Measurements from ENCODE around the gene TAB3. TPM values are rescaled to one million over a fixed set of nuclear protein-coding genes. Genes with fewer than 3 reads are reported as not detected.
"Not testable (repeated sequence)": the region's sequence is repeated elsewhere in the genome, so short reads cannot be mapped to it uniquely, and the experiment has no call there.

Gene TAB3
- total and polyA plus RNA-seq, 12 donors = 7.0 to 44.6 (median 22.1) TPM

DNA sequence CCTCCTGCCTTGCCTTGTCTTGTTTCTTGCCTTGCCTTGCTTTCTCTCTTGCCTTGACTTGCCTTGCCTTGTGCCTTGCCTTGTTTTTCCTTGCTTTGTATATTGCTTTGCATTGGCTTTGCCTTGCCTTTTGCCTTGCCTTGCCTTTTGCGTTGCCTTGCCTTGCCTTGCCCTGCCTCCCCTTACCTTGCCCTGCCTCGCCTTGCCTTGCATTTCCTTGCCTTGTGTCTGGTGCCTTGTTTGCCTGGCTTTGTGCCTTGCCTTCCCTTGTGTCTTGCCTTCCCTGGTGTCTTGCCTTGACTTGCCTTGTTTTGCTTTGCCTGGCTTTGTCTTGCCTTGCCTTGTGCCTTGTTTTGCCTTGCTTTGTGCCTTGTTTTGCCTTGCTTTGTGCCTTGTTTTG is 89.7 kb downstream of the TAB3 start:
- H3K27ac ChIP-seq = no peak overlapping the region
- TF ChIP-seq POLR2A (IDR thresholded peaks at IDR 0.05) = no peak
- TF ChIP-seq, protein P1, sequence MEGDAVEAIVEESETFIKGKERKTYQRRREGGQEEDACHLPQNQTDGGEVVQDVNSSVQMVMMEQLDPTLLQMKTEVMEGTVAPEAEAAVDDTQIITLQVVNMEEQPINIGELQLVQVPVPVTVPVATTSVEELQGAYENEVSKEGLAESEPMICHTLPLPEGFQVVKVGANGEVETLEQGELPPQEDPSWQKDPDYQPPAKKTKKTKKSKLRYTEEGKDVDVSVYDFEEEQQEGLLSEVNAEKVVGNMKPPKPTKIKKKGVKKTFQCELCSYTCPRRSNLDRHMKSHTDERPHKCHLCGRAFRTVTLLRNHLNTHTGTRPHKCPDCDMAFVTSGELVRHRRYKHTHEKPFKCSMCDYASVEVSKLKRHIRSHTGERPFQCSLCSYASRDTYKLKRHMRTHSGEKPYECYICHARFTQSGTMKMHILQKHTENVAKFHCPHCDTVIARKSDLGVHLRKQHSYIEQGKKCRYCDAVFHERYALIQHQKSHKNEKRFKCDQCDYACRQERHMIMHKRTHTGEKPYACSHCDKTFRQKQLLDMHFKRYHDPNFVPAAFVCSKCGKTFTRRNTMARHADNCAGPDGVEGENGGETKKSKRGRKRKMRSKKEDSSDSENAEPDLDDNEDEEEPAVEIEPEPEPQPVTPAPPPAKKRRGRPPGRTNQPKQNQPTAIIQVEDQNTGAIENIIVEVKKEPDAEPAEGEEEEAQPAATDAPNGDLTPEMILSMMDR (IDR thresholded peaks at IDR 0.05) = no peak
- H3K36me3 ChIP-seq (replicated peaks in 1 of 2) = no peaks in the 10 kb centered on the region
- no peak overlapping the region for H3K4me3 ChIP-seq
- 56 to 78% (median 75%) methylated on average over 2 of the region's 2 CpGs for WGBS, 4 donors
- H3K27me3 ChIP-seq = no peaks in the 10 kb centered on the region
- DNase-seq = no peak
- H3K9me3 ChIP-seq (replicated peaks in 1 of 3) = no peaks in the 10 kb centered on the region
- intact Hi-C loops (cut with DNase I) = no loop called here
- H3K4me1 ChIP-seq (replicated peaks in 1 of 2) = no peaks in the 10 kb centered on the region

DNA sequence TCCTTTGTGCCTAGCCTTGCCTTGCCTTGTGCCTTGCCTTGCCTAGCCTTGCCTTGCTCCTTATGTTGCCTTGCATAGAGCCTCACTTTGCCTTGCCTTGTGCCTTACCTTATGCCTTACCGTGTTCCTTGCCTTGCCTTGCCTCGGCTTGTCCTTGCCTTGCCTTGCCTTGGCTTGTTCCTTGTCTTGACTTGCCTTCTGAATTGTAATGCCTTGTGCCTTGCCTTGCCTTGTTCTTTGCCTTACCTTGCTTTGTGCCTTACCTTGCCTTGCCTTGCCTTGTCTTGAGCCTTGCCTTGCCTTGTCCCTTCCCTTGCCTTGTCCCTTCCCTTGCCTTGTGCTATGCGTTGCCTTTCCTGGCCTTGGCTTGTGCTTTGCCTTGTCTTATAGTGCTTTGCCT is 90.2 kb downstream of the TAB3 start:
- 77 to 90% (median 87%) methylated on average over 3 of the region's 3 CpGs for WGBS, 4 donors
- Histone ChIP-seq H3K27me3 (no peaks in the 10 kb centered on the region), H3K4me1 (replicated peaks in 1 of 2) (no peaks in the 10 kb centered on the region), H3K4me3 (no peak overlapping the region), H3K27ac (no peak overlapping the region), H3K36me3 (replicated peaks in 1 of 2) (no peaks in the 10 kb centered on the region), H3K9me3 (replicated peaks in 1 of 3) (no peaks in the 10 kb centered on the region)
- no peak for DNase-seq
- intact Hi-C loops (cut with DNase I) = no loop called here
- TF ChIP-seq, protein P1 (IDR thresholded peaks at IDR 0.05) = no peak
- no peak for TF ChIP-seq POLR2A (IDR thresholded peaks at IDR 0.05)

DNA sequence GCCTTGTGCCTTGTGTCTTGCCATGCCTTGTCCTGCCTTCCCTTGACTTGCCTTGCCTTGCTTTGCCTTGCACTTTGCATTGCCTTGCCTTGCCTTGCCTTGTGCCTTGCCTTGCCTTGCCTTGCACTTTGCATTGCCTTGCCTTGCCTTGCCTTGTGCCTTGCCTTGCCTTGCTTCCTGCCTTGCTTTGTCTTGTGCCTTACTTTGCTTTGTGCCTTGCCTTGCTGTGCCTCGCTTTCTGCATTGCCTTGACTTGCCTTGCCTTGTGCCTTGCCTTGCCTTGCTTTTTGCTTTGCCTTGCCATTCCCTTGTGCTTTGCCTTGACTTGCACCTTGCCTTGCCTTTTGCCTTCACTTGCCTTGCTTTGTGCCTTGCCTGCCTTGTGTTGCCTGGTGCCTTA is 91.8 kb downstream of the TAB3 start:
- DNase-seq; intact Hi-C loops (cut with DNase I): not testable (repeated sequence)
- 46 to 80% (median 59%) methylated on average over 1 of the region's 1 CpG for WGBS, 4 donors

DNA sequence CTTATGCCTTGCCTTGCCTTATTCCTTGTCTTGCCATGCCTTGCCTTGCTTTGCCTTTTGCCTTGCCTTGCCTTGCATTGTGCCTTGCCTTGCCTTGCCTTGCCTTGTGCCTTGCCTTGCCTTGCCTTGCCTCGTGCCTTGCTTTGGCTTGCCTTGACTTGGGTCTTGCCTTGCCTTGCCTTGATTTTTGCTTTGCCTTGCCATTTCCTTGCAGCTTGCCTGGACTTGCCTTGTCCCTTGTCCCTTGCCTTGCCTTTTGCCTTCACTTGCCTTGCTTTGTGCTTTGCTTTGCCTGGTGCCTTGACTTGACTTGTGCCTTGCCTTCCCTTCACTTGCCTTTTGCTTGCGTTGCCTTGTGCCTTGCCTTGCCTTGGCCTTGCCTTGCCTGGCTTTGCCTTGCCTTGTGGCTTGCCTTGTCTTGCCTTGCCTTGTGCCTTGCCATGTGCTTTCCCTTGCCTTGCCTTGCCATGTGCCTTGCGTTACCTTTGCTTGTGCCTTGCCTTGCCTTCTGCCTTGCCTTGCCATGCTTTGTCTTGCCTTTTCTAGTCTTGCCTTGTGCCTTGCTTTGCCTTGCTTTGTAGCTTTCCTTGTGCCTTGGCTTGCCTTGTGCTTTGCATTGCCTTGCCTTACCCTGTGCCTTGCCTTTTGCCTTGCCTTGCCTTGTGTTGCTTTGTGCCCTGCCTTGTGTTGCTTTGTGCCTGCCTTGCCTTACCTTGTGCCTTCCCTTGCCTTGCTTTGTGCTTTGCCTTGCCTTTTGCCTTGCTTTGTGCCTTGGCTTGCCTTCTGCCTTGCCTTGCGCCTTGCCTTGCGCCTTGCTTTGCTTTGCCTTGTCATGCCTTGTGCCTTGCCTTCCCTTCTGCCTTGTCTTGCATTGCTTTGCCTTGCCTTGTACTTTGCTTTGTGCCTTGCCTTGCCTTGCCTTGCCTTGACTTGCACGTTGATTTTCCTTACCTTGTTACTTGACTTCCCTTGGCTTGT is 92.8 kb downstream of the TAB3 start:
- Histone ChIP-seq H3K4me1 (replicated peaks in 1 of 2) (no peaks in the 10 kb centered on the region), H3K27ac (no peak overlapping the region), H3K27me3 (no peaks in the 10 kb centered on the region), H3K36me3 (replicated peaks in 1 of 2) (no peaks in the 10 kb centered on the region), H3K4me3 (no peak overlapping the region), H3K9me3 (replicated peaks in 1 of 3) (no peaks in the 10 kb centered on the region)
- WGBS, 4 donors = 79 to 84% (median 81%) methylated on average over 6 of the region's 6 CpGs
- TF ChIP-seq, protein P1 (IDR thresholded peaks at IDR 0.05) = no peak
- intact Hi-C loops (cut with DNase I) = no loop called here
- DNase-seq = no peak

More for the DNA sequence above, 91.8 kb downstream of the TAB3 start:
- not testable (repeated sequence) for H3K4me3 ChIP-seq; H3K9me3 ChIP-seq (replicated peaks in 1 of 3); H3K27ac ChIP-seq; H3K36me3 ChIP-seq (replicated peaks in 1 of 2); H3K27me3 ChIP-seq; H3K4me1 ChIP-seq (replicated peaks in 1 of 2)

DNA sequence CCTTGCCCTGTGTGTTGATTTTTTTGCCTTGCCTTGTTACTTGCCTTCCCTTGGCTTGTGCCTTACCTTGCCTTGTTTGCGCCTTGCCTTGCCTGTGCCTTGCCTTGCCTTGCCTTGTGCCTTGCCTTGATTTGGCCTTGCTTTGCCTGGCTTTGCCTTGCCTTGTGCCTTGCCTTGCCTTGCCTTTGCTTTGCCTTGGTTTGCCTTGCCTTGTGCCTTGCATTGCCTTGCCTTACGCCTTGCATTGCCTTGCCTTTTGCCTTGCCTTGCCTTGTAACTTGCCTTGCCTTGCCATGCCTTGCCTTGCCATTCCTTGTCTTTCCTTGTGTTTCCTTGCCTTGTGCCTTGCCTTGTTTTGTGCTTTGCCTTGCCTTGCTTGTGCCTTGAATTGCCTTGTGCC is 94.6 kb downstream of the TAB3 start:
- no peaks in the 10 kb centered on the region for H3K27me3 ChIP-seq
- H3K4me1 ChIP-seq (replicated peaks in 1 of 2) = no peaks in the 10 kb centered on the region
- no peak overlapping the region for H3K4me3 ChIP-seq
- 73 to 87% (median 75%) methylated on average over 2 of the region's 2 CpGs for WGBS, 4 donors
- H3K36me3 ChIP-seq (replicated peaks in 1 of 2) = no peaks in the 10 kb centered on the region
- no peak overlapping the region for H3K27ac ChIP-seq
- DNase-seq = no peak
- intact Hi-C loops (cut with DNase I) = no loop called here
- H3K9me3 ChIP-seq (replicated peaks in 1 of 3) = no peaks in the 10 kb centered on the region
- no peak for TF ChIP-seq POLR2A (IDR thresholded peaks at IDR 0.05)
- TF ChIP-seq, protein P1 (IDR thresholded peaks at IDR 0.05) = no peak

Data from adrenal gland (tissue), 12 donors.